ENCODE data around the gene CUEDC1.
"Not testable (repeated sequence)": the region's sequence is repeated elsewhere in the genome, so short reads cannot be mapped to it uniquely, and the experiment has no call there.

The CUEDC1 gene

GRCh38 chr17:57938061-57938502 is 17.1 kb downstream of the CUEDC1 start:
- no peak for DNase-seq (ENCODE audit: low read depth)

GRCh38 chr17:57937492-57937891 is 17.7 kb downstream of the CUEDC1 start:
- no peak for DNase-seq (ENCODE audit: low read depth)

- DNase-seq (ENCODE audit: low read depth), result no peak
Observed at GRCh38 chr17:57935833-57936807, 19.1 kb downstream of the CUEDC1 start.

DNA sequence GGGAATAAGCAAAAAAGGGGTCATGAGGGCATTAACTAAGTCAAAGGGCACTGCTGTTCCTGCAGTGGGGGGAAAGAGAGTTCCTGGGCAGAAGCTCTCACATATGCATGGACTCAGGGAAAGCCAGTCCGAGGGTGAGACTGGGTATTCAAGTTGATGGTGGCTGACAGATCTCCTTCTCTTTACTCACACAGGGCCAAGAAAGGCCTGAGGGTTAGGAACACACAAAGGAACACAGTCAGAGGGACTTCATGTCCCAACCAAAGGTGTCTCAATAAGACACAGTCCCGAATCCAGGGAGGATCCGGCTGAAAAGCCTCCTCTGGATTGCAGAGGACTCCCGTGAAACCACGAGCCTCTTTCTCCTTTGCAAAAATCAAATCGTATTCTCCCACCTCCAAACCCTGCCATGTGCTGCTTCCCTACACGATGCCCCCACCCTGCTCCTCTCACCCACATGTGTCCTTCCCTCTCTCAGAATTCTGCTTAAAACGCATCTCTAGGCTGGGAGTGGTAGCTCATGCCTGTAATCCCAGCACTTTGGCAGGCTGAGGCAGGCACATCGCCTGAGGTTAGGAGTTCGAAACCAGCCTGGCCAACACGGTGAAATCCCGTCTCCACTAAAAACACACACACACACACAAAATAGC is 23.6 kb downstream of the CUEDC1 start:
- DNase-seq (ENCODE audit: low read depth), result no peak

GRCh38 chr17:57930239-57930638 is 25.0 kb downstream of the CUEDC1 start:
- DNase-seq (ENCODE audit: low read depth), result no peak

GRCh38 chr17:57929386-57929785 is 25.8 kb downstream of the CUEDC1 start:
- DNase-seq (ENCODE audit: low read depth), result no peak

GRCh38 chr17:57928928-57929327 is 26.3 kb downstream of the CUEDC1 start:
- no peak for DNase-seq (ENCODE audit: low read depth)

DNA sequence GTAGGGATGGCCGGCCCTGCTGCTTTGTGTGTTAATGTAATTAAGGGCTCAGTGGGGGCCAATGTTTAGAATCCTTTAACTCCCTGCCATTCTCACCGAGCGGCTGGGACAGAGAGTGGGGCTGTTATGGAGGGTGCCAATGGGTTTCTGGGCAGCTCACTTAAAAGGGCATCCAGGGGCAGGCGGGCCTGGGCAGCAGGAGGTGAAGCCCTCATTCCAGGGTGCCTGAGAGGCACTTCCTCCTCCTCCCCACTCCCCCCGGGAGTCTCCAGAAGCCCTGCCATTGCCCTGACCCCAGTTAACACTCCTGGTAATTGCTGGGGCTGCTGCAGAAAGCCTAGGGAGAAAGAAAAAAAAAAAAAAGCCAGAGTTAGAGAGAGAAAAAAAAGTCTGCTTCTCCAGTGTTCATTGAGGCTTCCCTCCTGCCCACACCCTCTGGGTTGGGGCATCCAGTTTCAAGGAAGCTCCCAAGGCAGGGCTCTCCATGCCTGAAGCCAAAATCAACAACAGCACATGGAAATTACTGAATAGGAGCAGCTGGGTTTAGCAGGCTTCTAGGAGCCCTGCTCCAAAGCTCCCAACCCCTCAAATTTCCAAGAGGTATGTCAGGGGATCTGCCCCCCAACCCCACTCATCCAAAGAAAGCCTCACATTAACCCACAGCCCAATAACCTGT is 28.0 kb downstream of the CUEDC1 start:
- DNase-seq (ENCODE audit: low read depth), result no peak

DNA sequence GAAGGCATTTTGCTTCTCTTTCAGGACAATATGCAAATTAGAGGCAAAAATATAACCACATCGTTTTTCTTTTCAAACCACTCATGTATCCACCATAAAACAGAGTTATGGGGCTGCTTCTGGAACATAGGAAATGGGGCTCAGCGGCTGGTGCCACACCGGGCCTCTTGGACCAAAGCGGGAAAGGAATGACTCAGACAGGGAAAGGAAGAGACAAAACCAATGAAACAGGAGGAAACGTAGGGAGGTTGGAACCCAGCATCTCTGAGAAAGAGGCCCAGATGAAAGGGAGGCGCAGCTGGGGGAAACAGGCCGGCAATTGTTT is 28.5 kb downstream of the CUEDC1 start:
- DNase-seq (ENCODE audit: low read depth), result no peak

DNA sequence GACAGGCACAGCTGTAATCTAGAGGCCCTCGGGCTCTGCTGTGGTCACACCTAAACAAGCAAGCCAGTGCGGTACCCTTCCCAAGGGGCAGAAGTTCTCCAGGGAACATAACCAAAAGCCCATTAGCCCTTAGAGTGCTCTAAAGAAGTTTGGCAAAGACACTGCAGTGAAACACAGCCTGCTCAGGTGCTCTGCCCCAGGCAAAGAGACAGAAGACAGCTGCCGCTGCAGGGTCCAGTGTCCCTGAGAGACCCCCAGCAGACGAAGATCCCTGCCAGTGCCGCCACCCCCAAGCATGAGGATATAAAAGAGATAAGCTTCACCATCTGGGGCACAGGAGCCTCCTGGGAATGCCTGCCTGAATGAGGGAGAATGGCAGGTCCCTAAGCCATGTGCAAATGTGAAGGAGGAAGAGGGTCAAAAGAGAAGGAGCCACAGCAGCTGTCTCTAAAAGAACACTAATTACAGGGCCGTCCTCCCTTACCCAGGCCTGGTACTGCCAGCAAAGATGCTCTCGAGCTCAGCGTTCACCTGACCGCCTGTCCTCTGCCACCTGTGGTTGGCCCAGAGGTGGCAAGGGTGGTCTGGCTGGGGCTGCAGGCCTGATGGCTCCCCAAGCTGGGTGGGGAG is 29.7 kb downstream of the CUEDC1 start:
- no peak for DNase-seq (ENCODE audit: low read depth)

GRCh38 chr17:57924677-57925076 is 30.5 kb downstream of the CUEDC1 start:
- no peak for DNase-seq (ENCODE audit: low read depth)

DNA sequence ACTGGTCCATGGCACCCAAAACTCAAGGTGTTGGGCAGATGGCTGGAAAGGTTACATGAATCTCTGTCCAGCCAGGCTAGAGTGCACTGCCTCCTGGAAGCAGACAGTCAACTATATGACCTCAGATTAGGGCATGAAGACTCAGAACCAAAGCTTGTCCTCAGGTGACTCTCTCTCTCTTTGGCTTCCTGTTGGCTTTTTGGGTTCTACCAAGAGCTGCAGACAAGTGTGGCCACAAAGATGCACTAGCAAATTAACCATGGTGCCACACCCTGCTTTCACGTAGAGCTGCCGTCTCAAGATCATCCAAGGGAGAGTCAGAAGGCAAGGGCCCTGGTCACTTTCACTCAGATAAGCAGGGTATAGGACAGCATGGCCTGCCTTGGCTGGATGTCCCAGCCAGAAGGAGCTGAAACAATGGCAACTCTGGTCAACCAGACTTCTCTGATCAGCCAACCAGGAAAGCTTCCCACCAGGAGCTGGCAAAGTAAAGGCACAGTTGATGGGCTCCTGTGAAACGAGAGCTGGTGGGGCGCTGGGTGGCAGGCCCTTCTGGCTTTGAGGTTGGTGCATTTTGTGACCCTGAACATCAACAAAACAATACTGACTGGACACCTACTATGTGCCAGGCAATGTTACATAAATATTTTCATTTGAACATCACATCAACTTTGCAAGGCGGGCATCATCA is 31.9 kb downstream of the CUEDC1 start:
- no peak for DNase-seq (ENCODE audit: low read depth)

DNA sequence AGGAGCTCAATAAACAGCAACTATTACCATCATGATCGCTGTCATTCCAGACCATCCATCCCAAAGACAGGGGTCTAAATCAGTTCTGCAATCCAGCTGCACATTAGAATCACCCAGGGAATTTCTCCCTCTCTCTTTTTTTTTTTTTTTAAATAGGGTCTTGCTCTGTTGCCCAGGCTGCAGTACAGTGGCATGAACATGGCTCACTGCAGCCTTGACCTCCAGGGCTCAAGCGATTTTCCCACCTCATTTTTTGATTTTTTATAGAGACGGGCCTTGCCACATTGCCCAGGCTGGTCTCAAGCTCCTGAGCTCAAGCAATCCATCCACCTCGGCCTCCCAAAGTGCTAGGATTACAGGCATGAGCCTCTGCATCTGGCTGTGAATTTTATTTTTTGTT is 32.5 kb downstream of the CUEDC1 start:
- DNase-seq (ENCODE audit: low read depth), result not testable (repeated sequence)

GRCh38 chr17:57920916-57921703 is 34.1 kb downstream of the CUEDC1 start:
- no peak for DNase-seq (ENCODE audit: low read depth)

- DNase-seq (ENCODE audit: low read depth), result no peak
Observed at GRCh38 chr17:57919918-57920317, 35.3 kb downstream of the CUEDC1 start.

DNA sequence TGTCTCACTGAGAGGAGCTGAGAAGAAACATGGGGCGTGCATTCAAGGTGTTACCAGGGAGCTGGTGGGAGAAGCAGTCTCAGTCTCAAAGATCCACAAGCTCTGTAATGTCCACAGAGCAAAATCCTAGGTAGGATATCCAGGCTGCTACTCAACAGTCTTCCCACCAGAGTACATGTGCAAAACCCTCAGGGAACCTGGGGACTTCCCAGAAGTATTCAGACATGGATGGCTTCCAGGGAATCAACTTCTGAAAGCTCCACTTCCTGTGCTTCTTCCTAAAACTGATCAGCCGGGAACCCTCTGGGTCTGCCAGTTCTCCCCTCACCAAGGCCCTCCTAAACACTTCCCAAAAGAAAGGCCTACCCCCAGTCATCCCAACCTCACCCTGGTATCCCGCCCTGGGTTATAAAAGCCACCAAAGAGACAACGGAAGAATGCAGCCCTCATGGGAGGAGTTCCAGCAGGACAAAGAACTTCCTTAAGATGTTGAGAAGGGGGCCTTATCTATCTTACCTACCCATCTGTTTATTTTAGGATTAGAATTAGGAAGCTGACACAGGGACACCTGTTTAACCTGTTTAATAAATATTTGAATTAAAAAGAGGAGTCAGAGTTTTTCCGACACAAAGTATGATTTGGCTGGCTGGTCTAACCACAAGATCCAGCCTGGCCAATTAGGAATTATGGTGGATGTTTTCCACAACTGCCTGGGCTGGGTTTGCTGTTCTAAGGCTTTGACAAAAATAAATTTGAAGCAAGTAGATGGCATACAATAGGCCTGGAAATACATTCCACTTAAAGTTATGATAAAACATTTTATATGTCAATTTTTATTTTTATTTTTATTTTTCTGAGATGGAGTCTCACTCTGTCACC is 37.0 kb downstream of the CUEDC1 start:
- DNase-seq (ENCODE audit: low read depth), result no peak

DNA sequence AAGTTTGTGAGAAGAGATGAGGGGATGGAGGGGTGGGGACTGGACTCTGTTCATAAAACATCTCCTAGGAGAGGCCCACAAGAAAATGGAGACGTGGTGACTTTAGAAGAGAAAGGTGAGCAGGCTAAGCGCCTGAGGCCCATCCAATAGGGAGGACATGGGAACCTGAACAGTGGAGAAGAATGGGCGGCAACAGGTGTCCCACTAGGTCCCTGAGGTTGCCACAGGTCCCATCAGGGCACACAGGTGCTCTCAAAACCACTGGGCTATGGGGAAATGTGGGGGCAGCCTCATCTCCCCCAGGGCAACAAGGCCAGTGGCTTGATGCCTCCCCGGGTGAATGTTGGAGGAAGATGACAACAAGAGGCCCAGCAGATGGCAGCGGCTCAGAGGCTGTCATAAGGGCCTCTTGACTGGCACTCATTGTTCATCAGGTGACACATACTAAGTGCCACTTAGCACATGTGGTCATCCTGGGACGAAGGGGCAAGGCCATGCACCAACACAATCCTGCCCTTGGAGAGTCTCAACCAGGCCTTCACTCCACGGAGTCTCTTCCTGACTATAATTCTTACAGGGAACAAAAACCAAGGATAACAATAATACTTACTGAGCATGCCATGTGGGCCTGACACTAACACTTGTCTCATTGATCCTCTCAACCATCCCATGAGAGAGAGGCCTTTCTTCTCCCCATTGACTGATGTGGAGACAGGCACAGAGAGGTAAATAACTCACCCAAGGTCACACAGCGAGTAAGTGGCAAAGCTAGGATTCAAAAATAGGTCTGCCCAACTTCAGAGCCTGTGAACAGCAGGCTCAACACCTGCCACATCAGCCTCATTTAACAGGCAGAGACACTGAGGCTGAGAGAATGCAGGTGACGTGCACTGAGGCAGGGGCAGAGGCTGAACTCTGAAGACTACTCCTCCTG is 38.0 kb downstream of the CUEDC1 start:
- no peak for DNase-seq (ENCODE audit: low read depth)

DNA sequence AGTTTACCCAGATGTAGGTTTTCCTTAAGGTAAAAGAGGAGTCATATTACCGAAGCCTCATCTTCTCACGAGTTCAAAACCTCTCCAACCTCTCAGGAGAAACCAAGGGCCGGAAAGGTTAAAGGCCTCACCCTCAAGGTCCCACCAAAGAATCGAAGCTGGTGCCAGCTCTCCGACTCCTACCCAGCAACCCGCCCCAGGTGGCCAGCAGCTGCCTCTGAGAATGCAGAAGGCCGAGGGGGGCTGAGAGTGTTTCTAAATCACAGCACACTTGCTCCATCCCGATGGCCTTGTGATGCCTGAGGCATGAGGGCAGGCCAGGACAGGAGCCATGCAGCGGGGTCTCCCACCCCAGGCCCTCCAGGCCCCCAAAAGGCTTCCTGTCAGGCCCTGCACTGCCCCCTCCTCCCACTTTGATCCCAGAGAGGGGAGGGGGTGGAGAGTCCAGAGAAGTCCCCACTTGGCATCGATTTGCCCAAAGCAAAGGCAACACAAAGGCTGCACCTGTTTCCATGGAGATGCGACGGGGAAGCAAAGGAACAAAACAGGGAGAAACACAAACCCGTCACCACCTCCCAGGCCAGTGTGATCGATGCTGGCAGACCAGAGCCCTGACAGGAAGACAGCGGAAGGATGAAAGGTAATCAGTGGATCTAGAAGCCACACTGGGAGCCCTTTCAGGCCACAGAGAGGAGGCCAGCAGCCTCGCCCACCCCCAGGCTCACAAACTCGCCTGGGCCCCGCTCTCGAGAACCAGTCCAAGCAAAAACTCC is 39.0 kb downstream of the CUEDC1 start:
- no peak for DNase-seq (ENCODE audit: low read depth)

All from non-pigmented ciliary epithelial cell (primary cell).